Upper lobe of left lung (tissue), 4 donors: ENCODE measurements around the gene LHX4.

ENCODE experiments used
- EP300 ChIP-seq, 4 donors: sonication (generic); formaldehyde crosslinking; IDR thresholded peaks; one replicate each; pipeline ENCODE4 v1.5.1; 2017; ENCODE audit warnings: antibody characterized with exemption in 4 of 4, control low read depth in 2 of 4
- POLR2A ChIP-seq, 4 donors: fragments of 450-650 bp; IDR thresholded peaks; one replicate each; pipeline ENCODE4 v1.5.1; 2016 to 2017; ENCODE audit warnings: antibody characterized with exemption in 4 of 4, mild to moderate bottlenecking in 2 of 4
- POLR2AphosphoS5 ChIP-seq, 2 donors: sonication (generic); formaldehyde crosslinking; IDR thresholded peaks; one replicate each; pipeline ENCODE4 v1.5.1; 2017; ENCODE audit warnings: antibody characterized with exemption in 2 of 2
- TF ChIP-seq, protein P1 (sequence below), 6 experiments: fragments of 450-650 bp in 4 of 6; fragments of 200-600 bp in 2 of 6; sonication (generic) in 2 of 6; IDR thresholded peaks; one replicate each; pipeline ENCODE4 v1.5.1; 2016 to 2019; ENCODE audit warnings: antibody characterized with exemption in 6 of 6

DNA sequence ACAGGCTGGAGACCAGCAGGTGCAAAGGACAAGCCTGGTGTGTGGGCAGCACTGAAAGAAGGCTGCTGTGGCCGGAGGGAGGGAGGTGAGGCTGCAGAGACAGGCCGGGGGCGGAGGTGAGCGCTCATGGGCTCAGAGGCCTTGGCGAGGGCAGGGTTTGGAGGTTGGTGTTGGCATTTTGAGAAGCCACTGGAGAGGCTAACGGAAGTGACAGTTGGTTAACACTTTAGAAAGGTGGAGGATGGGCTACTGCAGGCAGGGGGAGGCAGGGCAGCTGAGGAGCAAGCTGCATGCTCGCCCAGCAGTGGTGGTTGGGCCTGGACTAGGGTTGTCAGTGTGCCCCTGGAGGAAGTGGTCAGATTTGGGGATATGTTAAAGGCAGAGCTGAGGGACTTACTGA lies 37.9 kb upstream of the LHX4 start:
- TF ChIP-seq POLR2A (IDR thresholded peaks at IDR 0.05) (no peak), POLR2AphosphoS5 (IDR thresholded peaks at IDR 0.05) (no peak), EP300 (IDR thresholded peaks at IDR 0.05) (no peak)
- TF ChIP-seq, protein P1, sequence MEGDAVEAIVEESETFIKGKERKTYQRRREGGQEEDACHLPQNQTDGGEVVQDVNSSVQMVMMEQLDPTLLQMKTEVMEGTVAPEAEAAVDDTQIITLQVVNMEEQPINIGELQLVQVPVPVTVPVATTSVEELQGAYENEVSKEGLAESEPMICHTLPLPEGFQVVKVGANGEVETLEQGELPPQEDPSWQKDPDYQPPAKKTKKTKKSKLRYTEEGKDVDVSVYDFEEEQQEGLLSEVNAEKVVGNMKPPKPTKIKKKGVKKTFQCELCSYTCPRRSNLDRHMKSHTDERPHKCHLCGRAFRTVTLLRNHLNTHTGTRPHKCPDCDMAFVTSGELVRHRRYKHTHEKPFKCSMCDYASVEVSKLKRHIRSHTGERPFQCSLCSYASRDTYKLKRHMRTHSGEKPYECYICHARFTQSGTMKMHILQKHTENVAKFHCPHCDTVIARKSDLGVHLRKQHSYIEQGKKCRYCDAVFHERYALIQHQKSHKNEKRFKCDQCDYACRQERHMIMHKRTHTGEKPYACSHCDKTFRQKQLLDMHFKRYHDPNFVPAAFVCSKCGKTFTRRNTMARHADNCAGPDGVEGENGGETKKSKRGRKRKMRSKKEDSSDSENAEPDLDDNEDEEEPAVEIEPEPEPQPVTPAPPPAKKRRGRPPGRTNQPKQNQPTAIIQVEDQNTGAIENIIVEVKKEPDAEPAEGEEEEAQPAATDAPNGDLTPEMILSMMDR (IDR thresholded peaks at IDR 0.05), result no peak
